Upper lobe of right lung (tissue), 1 donor: ENCODE results near the gene PABPC3. TPM values are rescaled to one million over a fixed set of nuclear protein-coding genes. Genes with fewer than 3 reads are reported as not detected.

Experiments used
- ATAC-seq: fragments of 200-7000 bp; cut with Tn5 transposase; one replicate; pipeline ENCODE4 v1.9.1; 2020; ENCODE audit warnings: mild to moderate bottlenecking, moderate library complexity
- DNase-seq: peaks from one replicate; pipeline ENCODE4 v3.0.0-alpha.2; 2020
- H3K27ac ChIP-seq: fragments of 200-600 bp; one replicate; pipeline ENCODE4 v1.8.0; 2022
- H3K27me3 ChIP-seq: fragments of 200-600 bp; one replicate; pipeline ENCODE4 v1.8.0; 2022; ENCODE audit warnings: mild to moderate bottlenecking
- H3K36me3 ChIP-seq: fragments of 200-600 bp; one replicate; pipeline ENCODE4 v1.8.0; 2022
- H3K4me1 ChIP-seq: fragments of 200-600 bp; one replicate; pipeline ENCODE4 v1.8.0; 2022
- H3K4me3 ChIP-seq: fragments of 200-600 bp; one replicate; pipeline ENCODE4 v1.8.0; 2022; ENCODE audit warnings: mild to moderate bottlenecking
- H3K9me3 ChIP-seq: fragments of 200-600 bp; one replicate; pipeline ENCODE4 v1.8.0; 2022
- CTCF ChIP-seq: fragments of 200-600 bp; IDR thresholded peaks from one replicate; pipeline ENCODE4 v1.8.0; 2022; ENCODE audit warnings: antibody characterized with exemption
- intact Hi-C: fragments of 100-400 bp; cut with DNase I; formaldehyde crosslinking; loops from one replicate; pipeline ENCODE4 v1.11.0; 2022
- total RNA-seq: library from RNA; stranded (reverse); fragmentation: NEBNext Ultra II Directional; extraction: Animal tissue kit (Norgen Biotek cat#: 25700); gene quantifications from one replicate; pipeline ENCODE4 v1.2.1, GENCODE V29; 2021
- donor health status: DM: no; HTN: yes; CAD: no; lungs with severe emphysema.

PABPC3 gene
- total RNA-seq, 1 donor from 2014 or later = 0.12 TPM

DNA sequence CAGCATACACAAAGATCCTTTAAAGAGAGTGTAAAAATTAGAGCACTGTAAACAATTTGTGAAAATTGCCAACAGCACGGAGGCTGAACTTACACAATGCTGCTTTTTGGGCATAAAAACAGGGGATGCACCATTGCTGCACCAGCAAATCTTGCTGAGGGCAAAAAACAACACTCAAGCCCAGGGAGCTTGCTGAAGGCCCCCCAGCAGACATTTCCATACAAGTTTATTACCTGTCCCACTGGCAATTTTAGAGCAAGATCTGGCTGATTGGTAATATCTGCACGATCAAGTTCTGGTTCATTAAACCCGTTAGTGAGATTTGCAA lies 41.8 kb downstream of the PABPC3 start:
- TF ChIP-seq CTCF = no peak
- no peak for DNase-seq
- Histone ChIP-seq H3K36me3 (no peaks in the 10 kb centered on the region), H3K27ac (no peak overlapping the region), H3K4me3 (no peak overlapping the region), H3K4me1 (no peaks in the 10 kb centered on the region), H3K27me3 (peaks cover 8% of the 10 kb centered on the region), H3K9me3 (no peaks in the 10 kb centered on the region)
- no peak for ATAC-seq
- intact Hi-C loops = no loop called here

GRCh38 chr13:25141042-25141441 lies 45.1 kb downstream of the PABPC3 start:
- intact Hi-C loops = no loop called here
- no peaks in the 10 kb centered on the region for H3K9me3 ChIP-seq
- no peaks in the 10 kb centered on the region for H3K4me1 ChIP-seq
- DNase-seq (no peak), ATAC-seq (no peak)
- H3K27me3 ChIP-seq = peaks cover 6% of the 10 kb centered on the region
- no peak for TF ChIP-seq CTCF
- H3K36me3 ChIP-seq = no peaks in the 10 kb centered on the region
- H3K4me3 ChIP-seq = no peak overlapping the region
- H3K27ac ChIP-seq = no peak overlapping the region

DNA sequence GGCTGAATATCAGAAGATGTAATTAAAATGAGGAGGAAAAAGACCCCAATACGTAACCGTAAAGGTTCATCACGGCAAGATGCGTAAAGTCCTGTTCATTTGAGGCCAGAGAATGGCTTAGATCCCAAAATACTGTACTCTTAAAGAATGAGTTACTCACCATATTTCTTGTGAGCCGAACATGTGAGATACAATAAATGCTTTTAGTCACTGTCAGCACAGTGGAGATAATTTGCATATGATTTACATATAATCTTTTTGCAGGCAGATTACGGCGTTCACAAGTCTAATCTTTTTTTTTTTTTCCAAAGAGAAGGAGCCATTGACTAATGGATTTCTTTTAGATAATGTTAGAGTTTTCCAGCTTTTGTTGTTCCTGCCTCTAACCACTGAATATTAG lies 47.8 kb downstream of the PABPC3 start:
- TF ChIP-seq CTCF = no peak
- Histone ChIP-seq H3K27me3 (no peaks in the 10 kb centered on the region), H3K4me1 (no peaks in the 10 kb centered on the region), H3K27ac (no peak overlapping the region), H3K4me3 (no peak overlapping the region), H3K9me3 (no peaks in the 10 kb centered on the region), H3K36me3 (no peaks in the 10 kb centered on the region)
- intact Hi-C loops = no loop called here
- no peak for ATAC-seq
- no peak for DNase-seq

DNA sequence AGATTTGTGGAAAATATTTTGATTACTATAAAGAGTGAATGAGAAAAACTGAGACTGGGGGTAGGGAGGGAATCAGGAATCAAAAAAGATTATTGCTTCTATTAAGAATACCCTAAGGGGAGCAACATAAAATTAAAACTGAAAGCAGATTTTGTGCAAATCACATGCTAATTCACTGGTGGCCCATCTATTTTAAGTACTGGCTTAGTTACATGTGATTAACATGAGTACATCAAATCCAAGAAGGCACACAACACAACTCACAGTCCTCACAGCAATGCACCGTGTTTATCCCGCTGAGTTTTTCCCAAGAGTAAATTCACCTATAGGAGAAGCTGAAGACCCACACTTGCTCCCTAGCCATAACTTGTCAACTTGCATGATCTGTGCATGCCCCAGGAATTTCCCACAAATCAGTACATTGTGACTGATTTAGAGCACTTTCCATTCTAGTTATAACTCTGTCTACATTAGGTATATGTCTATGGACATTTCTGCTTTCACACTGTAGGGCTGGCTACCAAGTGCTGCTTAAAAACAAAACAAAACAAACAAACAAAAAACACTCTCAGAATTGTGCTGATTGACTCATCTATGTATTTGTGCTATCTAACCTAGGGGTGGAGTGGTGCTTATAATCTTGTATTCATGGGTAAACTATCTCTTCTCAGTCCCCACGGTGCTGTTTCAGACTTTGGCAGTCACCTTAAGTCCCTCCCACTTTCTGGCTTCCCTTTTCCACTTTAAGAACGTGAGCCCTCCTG lies 51.9 kb downstream of the PABPC3 start:
- Histone ChIP-seq H3K4me3 (no peak overlapping the region), H3K36me3 (no peaks in the 10 kb centered on the region), H3K27me3 (peaks cover 1% of the 10 kb centered on the region), H3K27ac (no peak overlapping the region), H3K4me1 (no peaks in the 10 kb centered on the region), H3K9me3 (no peaks in the 10 kb centered on the region)
- ATAC-seq (no peak), DNase-seq (no peak)
- intact Hi-C loops = no loop called here
- TF ChIP-seq CTCF = no peak

GRCh38 chr13:25148402-25148771 lies 52.5 kb downstream of the PABPC3 start:
- Histone ChIP-seq H3K36me3 (no peaks in the 10 kb centered on the region), H3K27ac (no peak overlapping the region), H3K4me1 (no peaks in the 10 kb centered on the region), H3K4me3 (no peak overlapping the region), H3K9me3 (no peaks in the 10 kb centered on the region), H3K27me3 (peaks cover 3% of the 10 kb centered on the region)
- intact Hi-C loops = no loop called here
- no peak for TF ChIP-seq CTCF
- ATAC-seq (no peak), DNase-seq (no peak)

Other genes starting within 250 kb of the PABPC3 start
- not detected for gene AMER2, start 76.2 kb downstream of the PABPC3 start, total RNA-seq
- 20.1 TPM for gene MTMR6, start 191.4 kb downstream of the PABPC3 start, total RNA-seq
- 77.6 TPM for gene NUP58, start 205.5 kb downstream of the PABPC3 start, total RNA-seq